ENCODE data around the gene XPNPEP1. TPM values are rescaled to one million over a fixed set of nuclear protein-coding genes. Genes with fewer than 3 reads are reported as not detected.

The XPNPEP1 gene
- total RNA-seq = 79.4 and 88.2 TPM in 2 replicates

DNA sequence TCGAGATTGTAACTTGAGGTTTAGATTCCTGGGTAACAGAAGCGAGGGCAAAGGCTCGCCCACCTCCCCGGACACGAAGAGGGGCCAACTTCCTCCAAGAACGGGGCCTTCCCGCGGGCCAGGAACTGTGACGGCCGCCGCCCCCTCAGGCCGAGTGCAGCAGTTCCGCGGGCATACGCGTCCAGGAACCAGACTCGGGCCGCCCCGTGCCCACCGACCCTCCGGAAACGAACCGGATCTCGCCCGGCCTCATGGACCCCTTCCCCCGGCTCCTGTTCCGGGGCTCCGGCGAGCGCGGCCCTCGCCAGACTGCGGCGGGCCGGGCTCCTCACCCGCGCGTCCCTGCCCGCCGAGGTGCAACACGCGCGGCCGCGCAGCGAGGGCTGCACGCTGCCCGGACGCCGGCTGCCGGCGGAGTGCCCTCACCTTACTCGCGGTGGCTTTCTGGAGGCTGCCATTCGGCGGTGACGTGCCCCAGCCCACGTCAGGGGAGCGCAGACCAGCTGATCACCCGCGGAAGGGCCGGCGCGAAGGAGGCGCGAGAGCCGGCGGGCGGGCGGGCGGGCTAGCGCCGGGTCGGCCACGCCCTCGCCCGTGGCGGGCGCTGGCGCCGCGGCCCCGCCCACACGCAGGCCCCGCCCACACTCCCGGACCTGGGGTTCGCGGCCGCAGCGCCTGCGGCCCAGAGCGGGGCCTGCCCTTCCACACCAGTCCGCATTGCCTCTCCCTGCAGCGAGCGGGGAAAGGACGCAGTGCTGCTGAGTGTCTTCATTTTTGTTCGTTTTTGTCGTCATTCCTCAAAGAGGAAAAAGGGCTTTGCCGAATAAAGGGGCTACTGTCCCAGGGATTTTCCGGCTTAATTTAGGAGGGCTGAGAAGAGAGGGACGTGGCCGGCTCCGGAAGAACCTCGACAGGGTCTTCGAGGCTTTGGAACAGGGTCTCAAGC lies at the start of gene XPNPEP1:
Gene XPNPEP1, minus strand, starts transcription at position 536 of the 946 bp plus-strand sequence. Its CDS starts 78 bp downstream, at position 458.
- Mint-ChIP-seq H3K27ac (peak within 1 kb of the TSS; percentile 90), H3K4me1 (ENCODE audit: low read depth) (peaks cover 41% of the 10 kb centered on the region), H3K4me3 (ENCODE audit: low read depth) (peak within 1 kb of the TSS; percentile 91), H3K27me3 (ENCODE audit: low read depth) (peaks cover 7% of the 10 kb centered on the region), H3K9me3 (no peaks in the 10 kb centered on the region), H3K36me3 (ENCODE audit: low read depth) (peaks cover 28% of the 10 kb centered on the region)
- intact Hi-C loops (cut with micrococcal nuclease) = loop anchor here (1.0 to 10.0 kb wide), 5 partner anchors 24 to 642 kb away; partner anchors contain the start of genes MXI1 and SMC3
- peak; percentile 75 for DNase-seq (ENCODE audit: low spot score)

DNA sequence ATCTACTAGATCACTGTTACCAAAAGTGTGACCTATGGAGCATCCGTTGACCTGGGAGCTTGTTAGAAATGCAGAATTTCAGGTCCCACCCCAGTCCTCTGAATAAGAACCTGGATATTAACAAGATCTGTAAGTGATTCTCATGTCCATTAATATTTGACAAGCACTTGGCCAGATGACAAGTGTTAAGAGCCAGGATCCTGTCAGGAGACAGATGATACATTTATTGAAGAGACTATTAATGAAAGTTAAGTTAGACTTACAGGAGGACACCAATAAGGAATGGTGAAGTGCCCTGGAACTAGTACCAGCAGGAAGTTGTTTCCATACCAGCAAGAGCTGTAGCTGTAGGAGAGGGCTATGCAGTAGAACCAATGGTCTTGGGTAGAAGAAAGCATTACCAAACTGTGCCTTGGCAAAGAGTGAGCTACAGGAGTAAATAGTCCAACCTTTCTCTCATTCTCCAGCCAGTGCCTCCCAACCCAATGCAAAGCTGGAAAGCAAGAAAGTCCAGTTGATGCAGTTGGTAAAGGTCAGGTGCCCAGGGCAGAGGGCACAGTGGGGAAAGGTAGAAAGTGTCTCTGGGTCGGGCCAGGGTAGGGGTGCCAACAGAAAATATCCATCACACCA lies 49.2 kb upstream of the XPNPEP1 start:
- Mint-ChIP-seq H3K4me3 (ENCODE audit: low read depth) (no peak overlapping the region), H3K27me3 (ENCODE audit: low read depth) (peaks cover 36% of the 10 kb centered on the region), H3K27ac (no peak overlapping the region), H3K4me1 (ENCODE audit: low read depth) (no peaks in the 10 kb centered on the region), H3K9me3 (no peaks in the 10 kb centered on the region), H3K36me3 (ENCODE audit: low read depth) (no peaks in the 10 kb centered on the region)
- DNase-seq (ENCODE audit: low spot score) = no peak
- intact Hi-C loops (cut with micrococcal nuclease) = no loop called here

DNA sequence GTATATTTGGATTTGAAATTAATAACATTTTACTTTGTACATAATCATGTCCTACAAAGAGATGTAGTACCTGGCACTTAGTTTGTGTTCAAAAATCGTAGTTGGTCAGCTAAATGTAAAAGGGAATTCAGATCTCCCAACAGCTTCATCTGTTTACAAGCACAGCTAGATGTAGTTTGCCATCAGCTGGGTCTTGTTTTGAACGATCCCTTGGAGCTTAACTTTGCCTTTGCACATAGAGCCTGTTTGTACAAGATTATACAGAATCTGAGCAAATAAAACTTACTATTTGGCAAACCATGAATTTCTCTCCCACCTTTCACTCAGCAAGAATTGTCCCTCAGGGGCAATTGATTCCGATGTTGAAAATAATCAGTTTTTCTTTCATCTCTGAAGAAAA lies 48.3 kb upstream of the XPNPEP1 start:
- Mint-ChIP-seq H3K27ac (no peak overlapping the region), H3K27me3 (ENCODE audit: low read depth) (peaks cover 36% of the 10 kb centered on the region), H3K4me3 (ENCODE audit: low read depth) (no peak overlapping the region), H3K4me1 (ENCODE audit: low read depth) (no peaks in the 10 kb centered on the region), H3K9me3 (no peaks in the 10 kb centered on the region), H3K36me3 (ENCODE audit: low read depth) (no peaks in the 10 kb centered on the region)
- no peak for DNase-seq (ENCODE audit: low spot score)
- intact Hi-C loops (cut with micrococcal nuclease) = no loop called here

DNA sequence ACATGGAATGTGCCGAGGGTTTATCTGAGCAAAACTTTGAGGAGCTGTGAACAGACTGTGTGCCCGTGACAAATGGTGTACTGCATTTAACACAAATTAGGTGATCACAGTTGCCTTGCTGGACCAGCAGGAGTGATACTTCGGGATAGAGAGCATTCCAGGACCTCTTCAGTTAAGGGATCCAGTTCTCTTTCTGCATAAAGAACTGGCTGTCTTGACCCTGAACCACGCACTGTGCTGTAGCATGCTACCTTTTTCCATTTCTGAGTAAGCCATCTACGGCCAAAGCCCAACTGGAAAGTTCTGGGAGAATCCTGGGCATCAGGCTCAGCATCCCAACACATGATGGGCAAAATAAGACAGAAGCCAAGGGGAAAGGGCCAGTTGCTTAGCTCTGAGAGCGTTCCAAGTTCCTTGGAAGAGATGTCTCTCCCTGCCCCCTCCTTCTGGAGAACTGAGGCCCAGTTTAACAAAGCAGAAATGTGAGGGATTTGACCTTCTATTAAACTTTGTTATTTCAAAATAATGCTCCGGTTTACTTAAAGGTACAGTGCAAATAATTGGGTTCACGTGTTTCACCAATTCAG lies 46.5 kb upstream of the XPNPEP1 start:
- Mint-ChIP-seq H3K4me1 (ENCODE audit: low read depth) (no peaks in the 10 kb centered on the region), H3K27me3 (ENCODE audit: low read depth) (peaks cover 33% of the 10 kb centered on the region), H3K36me3 (ENCODE audit: low read depth) (no peaks in the 10 kb centered on the region), H3K27ac (no peak overlapping the region), H3K4me3 (ENCODE audit: low read depth) (no peak overlapping the region), H3K9me3 (no peaks in the 10 kb centered on the region)
- no peak for DNase-seq (ENCODE audit: low spot score)
- intact Hi-C loops (cut with micrococcal nuclease) = no loop called here

DNA sequence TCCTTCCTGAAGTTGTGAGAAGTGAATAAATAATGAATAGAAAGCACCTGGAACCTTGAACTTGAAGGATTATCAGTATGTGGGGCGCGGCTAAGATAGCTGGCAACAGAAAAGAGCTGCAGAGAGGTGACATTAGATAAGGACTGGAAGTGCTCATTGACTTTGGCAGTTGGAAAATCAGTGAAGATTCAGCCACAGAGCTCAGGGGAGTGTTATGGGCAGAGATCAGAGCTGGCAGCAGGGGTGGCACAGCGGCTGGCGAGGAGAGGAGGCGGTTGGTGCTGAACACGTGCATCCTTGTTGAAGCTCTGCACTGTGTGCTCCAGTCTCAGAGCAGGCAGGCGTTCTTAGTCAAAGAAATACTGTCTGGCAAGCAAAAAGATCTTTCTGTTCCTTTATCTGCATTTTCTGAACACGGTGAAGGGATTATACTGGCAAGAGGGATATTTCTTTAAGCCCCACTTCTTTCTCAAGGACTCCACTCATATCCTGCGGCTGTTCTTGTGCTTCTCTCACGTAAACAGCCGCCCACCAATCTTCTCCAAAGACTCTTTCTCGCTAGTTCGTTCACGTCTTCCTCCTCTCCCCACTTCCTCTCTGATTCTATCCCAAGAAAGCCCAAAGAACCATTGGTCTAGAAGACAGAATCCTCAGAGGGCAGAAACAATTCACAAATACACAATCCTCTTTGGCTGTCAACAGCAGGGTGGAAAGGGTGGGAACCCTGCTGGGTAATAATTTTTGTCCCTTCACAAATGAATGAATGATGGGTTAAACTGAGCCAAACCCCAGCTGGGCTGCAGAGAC lies 45.8 kb upstream of the XPNPEP1 start:
- Mint-ChIP-seq H3K36me3 (ENCODE audit: low read depth) (no peaks in the 10 kb centered on the region), H3K27me3 (ENCODE audit: low read depth) (peaks cover 30% of the 10 kb centered on the region), H3K9me3 (no peaks in the 10 kb centered on the region), H3K4me3 (ENCODE audit: low read depth) (no peak overlapping the region), H3K27ac (no peak overlapping the region), H3K4me1 (ENCODE audit: low read depth) (no peaks in the 10 kb centered on the region)
- DNase-seq (ENCODE audit: low spot score) = no peak
- intact Hi-C loops (cut with micrococcal nuclease) = no loop called here

DNA sequence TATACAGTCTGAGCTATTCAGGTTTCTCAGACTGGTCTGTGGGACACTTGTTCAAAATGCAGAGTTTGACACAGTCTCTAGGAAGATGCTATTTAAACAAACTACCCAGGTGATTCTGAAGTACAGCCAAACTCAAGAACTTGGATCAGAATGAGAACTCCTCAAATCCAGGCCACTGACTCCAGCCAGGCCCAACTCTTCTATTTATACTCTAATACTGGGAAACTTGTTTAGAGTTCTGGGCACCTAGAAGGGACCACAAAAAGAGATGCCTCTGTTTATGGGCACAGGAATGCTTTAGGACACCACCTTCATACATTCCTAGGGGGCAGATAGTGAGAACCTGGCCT lies 44.4 kb upstream of the XPNPEP1 start:
- H3K4me1 Mint-ChIP-seq (ENCODE audit: low read depth) = no peaks in the 10 kb centered on the region
- H3K36me3 Mint-ChIP-seq (ENCODE audit: low read depth) = no peaks in the 10 kb centered on the region
- no peak overlapping the region for H3K4me3 Mint-ChIP-seq (ENCODE audit: low read depth)
- intact Hi-C loops (cut with micrococcal nuclease) = no loop called here
- H3K9me3 Mint-ChIP-seq = no peaks in the 10 kb centered on the region
- DNase-seq (ENCODE audit: low spot score) = no peak
- no peak overlapping the region for H3K27ac Mint-ChIP-seq
- H3K27me3 Mint-ChIP-seq (ENCODE audit: low read depth) = peaks cover 30% of the 10 kb centered on the region

DNA sequence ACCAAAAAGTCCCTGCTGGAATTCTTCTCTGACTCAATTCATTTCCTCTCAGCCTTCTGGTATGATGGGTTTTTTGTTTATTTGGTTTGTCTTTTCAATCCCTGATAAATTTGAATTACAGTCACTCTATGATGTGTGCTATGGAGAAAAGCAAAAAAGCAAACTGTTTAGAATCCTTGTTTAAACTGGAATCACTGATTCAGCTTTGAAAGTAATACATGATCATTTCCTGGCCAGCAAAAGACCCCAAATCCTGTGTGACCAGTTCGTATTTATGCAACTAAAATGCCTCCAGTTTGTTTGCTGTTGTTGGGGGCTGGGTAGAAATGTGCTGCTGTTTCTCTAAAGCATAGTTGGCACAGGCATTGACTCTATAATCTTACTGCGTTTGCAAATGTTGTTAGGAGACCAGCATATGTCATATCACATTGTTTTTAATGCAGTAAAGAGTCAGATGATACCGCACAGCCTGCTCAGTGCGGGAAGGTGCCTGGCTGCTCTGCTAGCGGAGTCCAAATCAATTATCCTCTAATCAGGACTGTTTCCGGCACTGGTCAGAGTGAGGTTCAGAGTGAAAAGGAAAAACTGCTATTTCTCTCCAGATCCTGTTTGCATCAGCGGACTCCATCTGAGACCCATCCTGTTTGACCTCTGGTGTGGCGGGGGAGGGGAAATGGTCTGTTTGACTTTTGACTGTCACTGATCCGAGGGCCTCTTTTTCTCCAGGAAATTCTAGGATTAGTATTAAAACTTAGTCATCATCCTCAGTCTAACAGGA lies 43.8 kb upstream of the XPNPEP1 start:
- H3K9me3 Mint-ChIP-seq = no peaks in the 10 kb centered on the region
- no peak overlapping the region for H3K27ac Mint-ChIP-seq
- no peaks in the 10 kb centered on the region for H3K36me3 Mint-ChIP-seq (ENCODE audit: low read depth)
- peaks cover 25% of the 10 kb centered on the region for H3K27me3 Mint-ChIP-seq (ENCODE audit: low read depth)
- no peak overlapping the region for H3K4me3 Mint-ChIP-seq (ENCODE audit: low read depth)
- DNase-seq (ENCODE audit: low spot score) = no peak
- intact Hi-C loops (cut with micrococcal nuclease) = no loop called here
- H3K4me1 Mint-ChIP-seq (ENCODE audit: low read depth) = peaks cover 1% of the 10 kb centered on the region

DNA sequence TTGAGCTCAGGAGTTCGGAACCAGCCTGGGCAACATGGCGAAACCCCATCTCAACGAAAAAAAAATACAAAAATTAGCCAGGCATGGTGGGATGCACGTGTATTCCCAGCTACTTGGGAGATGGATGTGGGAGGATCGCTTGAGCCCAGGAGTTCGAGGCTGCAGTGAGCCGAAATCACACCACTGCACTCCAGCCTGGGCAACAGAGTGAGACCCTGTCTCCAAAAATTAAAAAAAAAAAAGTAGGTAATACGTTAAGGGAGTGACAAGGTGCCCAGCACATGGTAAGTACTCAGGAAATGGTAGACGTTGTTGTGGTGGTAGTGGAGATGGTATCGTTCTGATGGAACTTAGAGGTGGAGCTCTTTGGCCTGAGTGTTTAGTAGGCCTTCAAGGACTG lies 41.0 kb upstream of the XPNPEP1 start:
- H3K27me3 Mint-ChIP-seq (ENCODE audit: low read depth) = peaks cover 12% of the 10 kb centered on the region
- intact Hi-C loops (cut with micrococcal nuclease) = no loop called here
- no peak for DNase-seq (ENCODE audit: low spot score)
- peaks cover 2% of the 10 kb centered on the region for H3K4me1 Mint-ChIP-seq (ENCODE audit: low read depth)
- H3K9me3 Mint-ChIP-seq = no peaks in the 10 kb centered on the region
- H3K36me3 Mint-ChIP-seq (ENCODE audit: low read depth) = no peaks in the 10 kb centered on the region
- H3K4me3 Mint-ChIP-seq (ENCODE audit: low read depth) = no peak overlapping the region
- H3K27ac Mint-ChIP-seq = no peak overlapping the region

DNA sequence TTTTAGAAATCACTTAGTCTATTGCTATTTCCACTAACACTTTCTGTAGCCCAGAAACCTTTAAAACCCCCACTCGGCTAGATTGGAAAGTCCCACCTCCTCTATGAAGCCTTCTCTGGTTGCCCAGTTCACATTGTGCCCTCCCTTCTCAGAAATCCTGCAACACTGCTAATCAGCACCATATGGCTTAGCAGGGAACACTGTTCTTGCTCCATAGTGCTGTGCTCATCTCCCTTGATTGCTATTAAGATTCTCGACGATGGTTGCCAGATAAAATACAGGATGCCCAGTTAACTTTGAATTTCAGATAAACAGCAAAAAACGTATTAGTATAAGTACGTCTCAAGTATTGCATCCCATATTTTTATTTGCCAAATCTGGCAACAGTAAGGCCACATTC lies 40.1 kb upstream of the XPNPEP1 start:
- H3K36me3 Mint-ChIP-seq (ENCODE audit: low read depth) = no peaks in the 10 kb centered on the region
- DNase-seq (ENCODE audit: low spot score) = no peak
- peaks cover 2% of the 10 kb centered on the region for H3K4me1 Mint-ChIP-seq (ENCODE audit: low read depth)
- peaks cover 7% of the 10 kb centered on the region for H3K27me3 Mint-ChIP-seq (ENCODE audit: low read depth)
- H3K27ac Mint-ChIP-seq = no peak overlapping the region
- intact Hi-C loops (cut with micrococcal nuclease) = no loop called here
- no peaks in the 10 kb centered on the region for H3K9me3 Mint-ChIP-seq
- no peak overlapping the region for H3K4me3 Mint-ChIP-seq (ENCODE audit: low read depth)

DNA sequence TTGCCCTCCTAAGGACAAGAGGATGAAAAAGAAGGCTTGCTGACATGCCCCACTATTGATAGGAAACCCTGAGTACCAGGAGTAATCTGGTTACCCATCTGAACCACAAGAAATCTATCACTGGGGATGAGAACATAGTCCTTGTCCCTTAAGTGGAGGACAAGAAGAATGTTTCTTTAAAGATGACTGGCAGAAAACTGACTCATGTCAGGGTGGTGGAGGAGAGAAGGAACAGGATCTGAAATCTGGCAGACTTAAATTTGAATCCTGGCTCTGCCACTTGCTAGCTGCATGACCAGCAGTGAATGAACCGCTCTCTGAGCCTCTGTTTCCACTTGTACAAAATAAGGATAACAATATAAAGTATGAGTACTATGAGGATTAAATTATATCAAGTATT lies 38.9 kb upstream of the XPNPEP1 start:
- intact Hi-C loops (cut with micrococcal nuclease) = no loop called here
- Mint-ChIP-seq H3K36me3 (ENCODE audit: low read depth) (no peaks in the 10 kb centered on the region), H3K4me1 (ENCODE audit: low read depth) (peaks cover 2% of the 10 kb centered on the region), H3K27me3 (ENCODE audit: low read depth) (peaks cover 7% of the 10 kb centered on the region), H3K4me3 (ENCODE audit: low read depth) (no peak overlapping the region), H3K9me3 (no peaks in the 10 kb centered on the region), H3K27ac (no peak overlapping the region)
- DNase-seq (ENCODE audit: low spot score) = no peak

DNA sequence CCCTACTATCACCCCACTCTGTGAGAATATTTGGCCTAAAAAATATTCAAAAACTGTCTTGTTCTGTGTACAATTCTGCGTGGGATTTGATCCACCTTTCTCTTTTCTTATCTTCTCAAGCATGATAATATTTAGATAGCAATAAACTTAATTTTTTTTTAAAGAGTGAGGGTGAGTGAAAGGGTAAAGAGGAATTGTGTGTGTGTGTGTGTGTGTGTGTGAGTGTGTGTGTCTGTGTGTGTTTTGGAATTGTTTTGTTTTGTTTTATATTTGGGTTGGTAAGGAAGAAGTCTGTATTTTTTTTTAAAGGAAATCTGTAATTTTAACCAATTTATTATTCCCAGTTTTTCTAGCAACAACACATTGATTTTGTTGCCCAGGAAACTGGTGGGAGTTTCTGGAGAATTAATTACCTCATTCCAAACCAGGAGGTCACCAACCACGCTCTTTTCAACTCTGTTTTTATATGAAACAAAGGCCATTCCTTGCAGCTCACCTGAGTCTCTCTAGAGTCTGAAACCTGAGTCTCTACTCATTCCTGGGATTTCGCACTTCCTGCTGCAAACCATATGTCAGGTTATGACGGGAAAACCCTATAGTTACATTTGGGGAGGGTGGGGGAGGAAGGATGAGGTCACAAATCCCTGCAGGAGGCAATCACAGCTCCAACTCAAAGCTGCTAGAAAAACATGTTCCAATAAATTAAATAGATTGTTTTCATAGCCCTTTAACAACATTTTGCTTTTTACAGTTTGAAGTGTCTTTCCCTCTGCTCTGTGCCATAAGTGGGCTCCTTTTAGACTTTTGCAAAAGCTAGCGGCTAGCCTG lies 38.1 kb upstream of the XPNPEP1 start:
- Mint-ChIP-seq H3K4me1 (ENCODE audit: low read depth) (peaks cover 2% of the 10 kb centered on the region), H3K4me3 (ENCODE audit: low read depth) (no peak overlapping the region), H3K27me3 (ENCODE audit: low read depth) (peaks cover 5% of the 10 kb centered on the region), H3K27ac (no peak overlapping the region), H3K36me3 (ENCODE audit: low read depth) (no peaks in the 10 kb centered on the region), H3K9me3 (no peaks in the 10 kb centered on the region)
- no peak for DNase-seq (ENCODE audit: low spot score)
- intact Hi-C loops (cut with micrococcal nuclease) = no loop called here

All from activated T-helper 2 cell treated with anti-CD3 and anti-CD28 coated beads, Interferon-gamma antibody, Interleukin-2, Interleukin-4, amounts not matched to agents 10 μg/mL and 5 μg/mL and 100 μg/mL, durations not matched to agents 14 hours and 24 hours and 36 hours (primary cell).